Osteocyte (in vitro differentiated cells): ENCODE data around the gene EVC2. TPM values are rescaled to one million over a fixed set of nuclear protein-coding genes. Genes with fewer than 3 reads are reported as not detected.
"Not testable (repeated sequence)": the region's sequence is repeated elsewhere in the genome, so short reads cannot be mapped to it uniquely, and the experiment has no call there.

ENCODE experiments used
- DNase-seq: peaks from one replicate; pipeline ENCODE4 v3.0.0; 2021; ENCODE audit warnings: mixed read lengths; ENCODE audit not compliant: unreplicated experiment; ENCODE audit errors: extremely low spot score
- H3K27ac Mint-ChIP-seq: one replicate; pipeline ENCODE4 v1.8.0; 2021; ENCODE audit warnings: mild to moderate bottlenecking, mixed read lengths; ENCODE audit not compliant: unreplicated experiment
- H3K27me3 Mint-ChIP-seq: one replicate; pipeline ENCODE4 v1.8.0; 2021; ENCODE audit warnings: mixed read lengths; ENCODE audit not compliant: unreplicated experiment
- H3K36me3 Mint-ChIP-seq: one replicate; pipeline ENCODE4 v1.8.0; 2021; ENCODE audit warnings: mixed read lengths; ENCODE audit not compliant: unreplicated experiment
- H3K4me1 Mint-ChIP-seq: one replicate; pipeline ENCODE4 v1.8.0; 2021; ENCODE audit warnings: mixed read lengths; ENCODE audit not compliant: unreplicated experiment
- H3K4me3 Mint-ChIP-seq: one replicate; pipeline ENCODE4 v1.8.0; 2021; ENCODE audit warnings: mild to moderate bottlenecking, moderate library complexity, mixed read lengths; ENCODE audit not compliant: unreplicated experiment
- H3K9me3 Mint-ChIP-seq: one replicate; pipeline ENCODE4 v1.8.0; 2021; ENCODE audit warnings: mixed read lengths; ENCODE audit not compliant: unreplicated experiment
- total RNA-seq: library from RNA; stranded (reverse); gene quantifications from 2 replicates; pipeline ENCODE4 v1.2.1, GENCODE V29; 2021
- TF ChIP-seq, protein P1 (sequence below): fragments of 200-600 bp; sonication (generic); IDR thresholded peaks from 2 replicates; pipeline ENCODE4 v1.5.0; 2021; ENCODE audit warnings: antibody characterized with exemption, mild to moderate bottlenecking, moderate library complexity

EVC2 gene
- total RNA-seq, 1 donor from 2014 or later = 3.1 TPM

DNA sequence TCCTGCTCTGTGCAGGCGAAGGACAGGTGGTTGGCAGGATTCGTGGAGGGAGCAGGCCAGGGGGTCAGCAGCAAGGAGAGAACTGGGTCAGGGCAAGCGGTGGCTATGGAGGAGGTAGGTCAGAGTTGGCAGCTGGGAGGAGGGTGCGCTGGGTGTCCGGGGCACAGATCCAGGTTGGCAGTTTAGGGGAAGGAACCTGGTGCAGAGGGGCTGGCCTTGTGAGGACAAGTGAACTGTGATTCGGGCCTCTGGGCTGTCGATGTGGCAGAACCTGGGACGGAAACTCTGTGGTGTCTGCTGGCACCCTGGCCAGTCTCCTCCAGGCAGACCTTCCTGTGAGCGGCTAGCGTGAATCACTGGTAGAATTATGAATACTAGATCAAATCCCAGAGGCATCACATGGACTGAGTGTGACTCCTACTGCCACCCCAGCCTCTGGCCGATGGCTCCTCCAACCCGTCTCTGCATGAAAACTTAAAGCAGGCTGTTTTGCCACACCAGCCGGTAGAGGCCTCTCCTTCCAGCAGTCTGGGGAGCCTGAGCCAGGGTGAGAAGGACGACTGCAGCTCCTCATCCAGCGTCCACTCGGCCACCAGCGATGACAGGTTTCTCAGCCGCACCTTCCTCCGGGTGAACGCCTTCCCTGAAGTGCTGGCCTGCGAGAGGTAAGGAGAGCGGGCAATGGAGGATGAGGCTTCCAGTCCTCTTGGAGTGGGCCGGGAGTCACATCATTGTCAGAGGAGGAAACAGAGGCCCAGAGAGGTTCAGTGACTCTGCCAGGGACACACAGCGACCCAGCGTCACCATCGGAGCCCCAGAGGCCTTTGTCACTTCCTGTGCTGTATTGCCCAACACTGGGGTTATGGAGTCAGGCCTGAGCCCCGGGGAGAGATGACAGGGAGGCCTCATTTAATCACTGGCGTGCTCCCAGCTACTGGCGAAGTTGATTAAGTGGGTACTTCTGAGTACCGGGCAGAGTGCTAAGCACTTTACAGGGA, 22.9 kb upstream of the EVC2 start:
- Mint-ChIP-seq H3K27ac (no peak overlapping the region), H3K9me3 (no peaks in the 10 kb centered on the region), H3K36me3 (peaks cover 41% of the 10 kb centered on the region), H3K4me3 (no peak overlapping the region), H3K4me1 (no peaks in the 10 kb centered on the region), H3K27me3 (no peaks in the 10 kb centered on the region)
- DNase-seq = no peak
- TF ChIP-seq, protein P1, sequence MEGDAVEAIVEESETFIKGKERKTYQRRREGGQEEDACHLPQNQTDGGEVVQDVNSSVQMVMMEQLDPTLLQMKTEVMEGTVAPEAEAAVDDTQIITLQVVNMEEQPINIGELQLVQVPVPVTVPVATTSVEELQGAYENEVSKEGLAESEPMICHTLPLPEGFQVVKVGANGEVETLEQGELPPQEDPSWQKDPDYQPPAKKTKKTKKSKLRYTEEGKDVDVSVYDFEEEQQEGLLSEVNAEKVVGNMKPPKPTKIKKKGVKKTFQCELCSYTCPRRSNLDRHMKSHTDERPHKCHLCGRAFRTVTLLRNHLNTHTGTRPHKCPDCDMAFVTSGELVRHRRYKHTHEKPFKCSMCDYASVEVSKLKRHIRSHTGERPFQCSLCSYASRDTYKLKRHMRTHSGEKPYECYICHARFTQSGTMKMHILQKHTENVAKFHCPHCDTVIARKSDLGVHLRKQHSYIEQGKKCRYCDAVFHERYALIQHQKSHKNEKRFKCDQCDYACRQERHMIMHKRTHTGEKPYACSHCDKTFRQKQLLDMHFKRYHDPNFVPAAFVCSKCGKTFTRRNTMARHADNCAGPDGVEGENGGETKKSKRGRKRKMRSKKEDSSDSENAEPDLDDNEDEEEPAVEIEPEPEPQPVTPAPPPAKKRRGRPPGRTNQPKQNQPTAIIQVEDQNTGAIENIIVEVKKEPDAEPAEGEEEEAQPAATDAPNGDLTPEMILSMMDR = no peak

DNA sequence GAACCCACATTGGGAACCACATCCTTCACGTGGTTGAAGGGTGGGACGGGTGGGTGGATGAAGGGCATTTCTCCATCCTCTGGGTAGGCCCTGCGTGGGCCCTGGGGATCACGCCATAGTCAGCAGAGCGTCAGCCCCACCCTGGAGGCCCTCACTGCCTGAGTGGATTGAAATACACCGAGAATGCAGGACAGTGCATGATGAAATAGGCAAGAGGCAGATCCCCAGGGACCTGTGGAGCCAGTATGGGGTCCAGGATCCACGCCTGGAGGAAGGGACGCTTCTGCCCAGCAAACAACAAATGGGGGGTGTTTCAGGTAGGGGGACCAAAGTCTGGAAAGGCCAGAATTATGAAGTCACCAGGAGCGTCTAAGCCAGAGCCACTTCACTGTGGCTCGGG, 22.1 kb upstream of the EVC2 start:
- DNase-seq = no peak
- no peaks in the 10 kb centered on the region for H3K27me3 Mint-ChIP-seq
- peaks cover 7% of the 10 kb centered on the region for H3K9me3 Mint-ChIP-seq
- no peaks in the 10 kb centered on the region for H3K4me1 Mint-ChIP-seq
- no peak overlapping the region for H3K4me3 Mint-ChIP-seq
- H3K36me3 Mint-ChIP-seq = peaks cover 45% of the 10 kb centered on the region
- no peak overlapping the region for H3K27ac Mint-ChIP-seq
- TF ChIP-seq, protein P1 = no peak

DNA sequence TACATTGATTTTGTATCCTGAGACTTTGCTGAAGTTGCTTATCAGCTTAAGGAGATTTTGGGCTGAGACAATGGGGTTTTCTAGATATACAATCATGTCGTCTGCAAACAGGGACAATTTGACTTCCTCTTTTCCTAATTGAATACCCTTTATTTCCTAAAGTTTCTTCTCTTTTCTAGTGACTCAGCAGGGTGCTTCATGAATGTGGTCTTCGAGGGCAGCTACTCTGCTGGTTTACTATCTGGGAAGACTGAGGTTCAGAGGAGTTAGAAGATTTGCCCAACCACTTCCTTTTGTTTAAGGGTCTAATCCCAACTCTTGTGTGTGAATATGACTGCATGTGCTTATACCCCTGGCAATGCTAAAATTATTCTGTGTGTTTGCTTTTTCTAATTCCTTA, 20.1 kb upstream of the EVC2 start:
- not testable (repeated sequence) for H3K27me3 Mint-ChIP-seq, H3K4me3 Mint-ChIP-seq, H3K4me1 Mint-ChIP-seq, H3K27ac Mint-ChIP-seq, H3K9me3 Mint-ChIP-seq, DNase-seq
- H3K36me3 Mint-ChIP-seq = peaks cover 50% of the 10 kb centered on the region

DNA sequence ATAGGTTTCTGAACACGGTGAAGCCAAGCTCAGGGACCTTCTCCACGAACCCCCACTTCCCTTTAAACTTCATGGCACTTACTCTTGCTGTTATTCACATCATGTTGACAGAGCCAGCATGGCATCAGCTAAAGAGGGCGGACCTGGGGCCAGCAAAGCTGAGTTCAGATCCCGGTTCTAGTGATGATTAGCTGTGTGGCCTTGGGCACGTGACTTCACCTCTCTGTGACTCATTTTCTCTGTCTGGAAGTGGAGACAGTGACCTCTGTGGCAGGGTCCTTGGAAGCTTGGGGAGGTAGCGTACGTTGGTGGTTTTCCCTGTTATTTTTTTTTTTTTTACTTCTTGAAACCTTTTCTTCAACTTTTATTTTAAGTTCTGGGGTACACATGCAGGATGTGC, 16.0 kb upstream of the EVC2 start:
- DNase-seq = no peak
- Mint-ChIP-seq H3K27me3 (no peaks in the 10 kb centered on the region), H3K9me3 (peaks cover 9% of the 10 kb centered on the region), H3K4me3 (no peak overlapping the region), H3K27ac (no peak overlapping the region), H3K4me1 (peaks cover 11% of the 10 kb centered on the region), H3K36me3 (peaks cover 42% of the 10 kb centered on the region)
- TF ChIP-seq, protein P1 = no peak

DNA sequence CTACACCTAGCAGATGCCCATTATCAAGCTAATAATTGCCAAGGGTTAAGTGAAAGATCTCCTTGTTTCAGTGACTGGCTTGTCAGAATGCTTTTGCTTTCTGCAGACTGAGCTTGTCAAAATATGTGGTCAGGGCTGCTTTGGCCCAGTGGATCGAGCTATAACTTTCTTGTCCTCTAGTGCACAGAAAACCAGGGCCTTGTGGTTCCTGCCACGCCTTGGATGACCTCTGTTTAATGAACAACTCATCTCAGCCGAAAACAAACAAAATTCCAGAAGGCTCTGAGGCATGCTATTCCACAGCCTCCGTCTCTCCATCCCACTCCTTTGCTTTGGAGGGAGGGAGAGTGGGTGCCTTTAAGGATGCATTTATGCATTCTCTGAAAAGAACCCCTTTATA, 14.0 kb upstream of the EVC2 start:
- Mint-ChIP-seq H3K27ac (no peak overlapping the region), H3K27me3 (no peaks in the 10 kb centered on the region), H3K4me3 (no peak overlapping the region), H3K4me1 (peaks cover 14% of the 10 kb centered on the region), H3K9me3 (peaks cover 9% of the 10 kb centered on the region), H3K36me3 (peaks cover 43% of the 10 kb centered on the region)
- TF ChIP-seq, protein P1 = no peak
- DNase-seq = no peak
